ENCODE data around the gene CCDC39. TPM values are rescaled to one million over a fixed set of nuclear protein-coding genes. Genes with fewer than 3 reads are reported as not detected.

Gene CCDC39
- total RNA-seq (2014; rRNA removed; shearing (Covaris generic)), result not detected in 2 replicates
- polyA plus RNA-seq (2014; cell fraction: nucleus; rRNA removed), result not detected in 2 replicates

- peak; percentile 33 for DNase-seq (ENCODE audit: extremely low read depth, low read depth)
These were observed at the start of gene CCDC39 for GRCh38 chr3:180679178-180680096. TSS of gene CCDC39 (minus strand) at chr3:180679489. CDS start at chr3:180679380, 109 bp downstream.

- DNase-seq (ENCODE audit: extremely low read depth, low read depth), result no peak
These were observed 40.7 kb upstream of the CCDC39 start for GRCh38 chr3:180720012-180720411.

GRCh38 chr3:180707896-180708295, 28.6 kb upstream of the CCDC39 start:
- no peak for DNase-seq (ENCODE audit: extremely low read depth, low read depth)

- DNase-seq (ENCODE audit: extremely low read depth, low read depth), result no peak
These were observed 26.3 kb upstream of the CCDC39 start for GRCh38 chr3:180705619-180706018.

GRCh38 chr3:180704532-180704931, 25.2 kb upstream of the CCDC39 start:
- no peak for DNase-seq (ENCODE audit: extremely low read depth, low read depth)

GRCh38 chr3:180700941-180701340, 21.7 kb upstream of the CCDC39 start:
- DNase-seq (ENCODE audit: extremely low read depth, low read depth), result no peak

- DNase-seq (ENCODE audit: extremely low read depth, low read depth), result no peak
These were observed 19.5 kb upstream of the CCDC39 start for GRCh38 chr3:180698760-180699270.

GRCh38 chr3:180694321-180694720, 15.0 kb upstream of the CCDC39 start:
- DNase-seq (ENCODE audit: extremely low read depth, low read depth), result no peak

GRCh38 chr3:180693656-180694055, 14.4 kb upstream of the CCDC39 start:
- no peak for DNase-seq (ENCODE audit: extremely low read depth, low read depth)

GRCh38 chr3:180690061-180690460, 10.8 kb upstream of the CCDC39 start:
- no peak for DNase-seq (ENCODE audit: extremely low read depth, low read depth)

GRCh38 chr3:180684807-180685206, 5.5 kb upstream of the CCDC39 start:
- no peak for DNase-seq (ENCODE audit: extremely low read depth, low read depth)

GRCh38 chr3:180683816-180684215, 4.5 kb upstream of the CCDC39 start:
- DNase-seq (ENCODE audit: extremely low read depth, low read depth), result no peak

- DNase-seq (ENCODE audit: extremely low read depth, low read depth), result no peak
These were observed 775 bp upstream of the CCDC39 start for GRCh38 chr3:180680097-180680430.

- DNase-seq (ENCODE audit: extremely low read depth, low read depth), result no peak
These were observed 1.1 kb downstream of the CCDC39 start for GRCh38 chr3:180678231-180678630.

- DNase-seq (ENCODE audit: extremely low read depth, low read depth), result no peak
These were observed 17.8 kb downstream of the CCDC39 start for GRCh38 chr3:180661444-180661843.

- DNase-seq (ENCODE audit: extremely low read depth, low read depth), result no peak
These were observed 22.2 kb downstream of the CCDC39 start for GRCh38 chr3:180657094-180657493.

GRCh38 chr3:180656406-180656805, 22.9 kb downstream of the CCDC39 start:
- no peak for DNase-seq (ENCODE audit: extremely low read depth, low read depth)

- DNase-seq (ENCODE audit: extremely low read depth, low read depth), result no peak
These were observed 33.0 kb downstream of the CCDC39 start for GRCh38 chr3:180646187-180646790.

GRCh38 chr3:180640987-180641386, 38.3 kb downstream of the CCDC39 start:
- DNase-seq (ENCODE audit: extremely low read depth, low read depth), result no peak

- DNase-seq (ENCODE audit: extremely low read depth, low read depth), result no peak
These were observed 45.6 kb downstream of the CCDC39 start for GRCh38 chr3:180633722-180634121.

- no peak for DNase-seq (ENCODE audit: extremely low read depth, low read depth)
These were observed 48.0 kb downstream of the CCDC39 start for GRCh38 chr3:180631317-180631716.

- DNase-seq (ENCODE audit: extremely low read depth, low read depth), result no peak
These were observed 48.9 kb downstream of the CCDC39 start for GRCh38 chr3:180630371-180630770.
